Activated T-helper 17 cell treated with anti-CD3 and anti-CD28 coated beads, Interleukin-2, amount 50 U/mL, for 72 hours (primary cell): ENCODE measurements around the gene LYSMD3. TPM values are rescaled to one million over a fixed set of nuclear protein-coding genes. Genes with fewer than 3 reads are reported as not detected.

Experiments
- ATAC-seq: fragments of 150-1000 bp; cut with Tn5 transposase; replicated peaks from 2 replicates; pipeline ENCODE4 v1.10.0; 2021; ENCODE audit warnings: mild to moderate bottlenecking, moderate library complexity
- H3K27ac Mint-ChIP-seq: one replicate; pipeline ENCODE4 v1.8.0; 2022; ENCODE audit warnings: mixed read lengths
- H3K27me3 Mint-ChIP-seq: one replicate; pipeline ENCODE4 v1.8.0; 2022; ENCODE audit warnings: mixed read lengths
- H3K36me3 Mint-ChIP-seq: one replicate; pipeline ENCODE4 v1.8.0; 2022; ENCODE audit warnings: low read depth, mild to moderate bottlenecking, mixed read lengths
- H3K4me1 Mint-ChIP-seq: one replicate; pipeline ENCODE4 v1.8.0; 2022; ENCODE audit warnings: mixed read lengths
- H3K4me3 Mint-ChIP-seq: one replicate; pipeline ENCODE4 v1.8.0; 2022; ENCODE audit warnings: mild to moderate bottlenecking, mixed read lengths
- H3K9me3 Mint-ChIP-seq: one replicate; pipeline ENCODE4 v1.8.0; 2022; ENCODE audit warnings: mixed read lengths
- total RNA-seq, 2 donors: library from RNA; stranded (reverse); gene quantifications; one replicate each; pipeline ENCODE4 v1.2.3, GENCODE V29; 2022

The LYSMD3 gene
- total RNA-seq, 2 donors from 2014 or later, result 17.0 to 23.5 TPM

GRCh38 chr5:90530736-90531487 is 1.5 kb upstream of the LYSMD3 start:
- peaks cover 24% of the 10 kb centered on the region for H3K27me3 Mint-ChIP-seq
- no peak for ATAC-seq
- H3K27ac Mint-ChIP-seq, result no peak overlapping the region
- H3K36me3 Mint-ChIP-seq, result peaks cover 26% of the 10 kb centered on the region
- H3K4me1 Mint-ChIP-seq, result peaks cover 16% of the 10 kb centered on the region
- no peaks in the 10 kb centered on the region for H3K9me3 Mint-ChIP-seq
- H3K4me3 Mint-ChIP-seq, result peak overlapping the region; percentile 99

GRCh38 chr5:90529939-90530677 is 724 bp upstream of the LYSMD3 start:
- H3K4me1 Mint-ChIP-seq, result peaks cover 16% of the 10 kb centered on the region
- peak overlapping the region; percentile 98 for H3K27ac Mint-ChIP-seq
- H3K36me3 Mint-ChIP-seq, result peaks cover 34% of the 10 kb centered on the region
- H3K4me3 Mint-ChIP-seq, result peak overlapping the region; percentile 99
- ATAC-seq, result peak; percentile 64
- H3K27me3 Mint-ChIP-seq, result peaks cover 18% of the 10 kb centered on the region
- no peaks in the 10 kb centered on the region for H3K9me3 Mint-ChIP-seq

- Mint-ChIP-seq H3K4me3 (peak overlapping the region; percentile 99), H3K9me3 (no peaks in the 10 kb centered on the region), H3K27me3 (peaks cover 8% of the 10 kb centered on the region), H3K36me3 (peaks cover 48% of the 10 kb centered on the region), H3K27ac (peak overlapping the region; percentile 98), H3K4me1 (peaks cover 16% of the 10 kb centered on the region)
- peak; percentile 28 for ATAC-seq
Observed at GRCh38 chr5:90528601-90529193, 687 bp downstream of the LYSMD3 start.

GRCh38 chr5:90519081-90519480 is 10.3 kb downstream of the LYSMD3 start:
- Mint-ChIP-seq H3K4me3 (no peak overlapping the region), H3K27me3 (no peaks in the 10 kb centered on the region), H3K36me3 (peaks cover 91% of the 10 kb centered on the region), H3K4me1 (peaks cover 5% of the 10 kb centered on the region), H3K27ac (no peak overlapping the region), H3K9me3 (no peaks in the 10 kb centered on the region)
- no peak for ATAC-seq

- H3K27me3 Mint-ChIP-seq, result no peaks in the 10 kb centered on the region
- no peak overlapping the region for H3K4me3 Mint-ChIP-seq
- peaks cover 5% of the 10 kb centered on the region for H3K4me1 Mint-ChIP-seq
- no peaks in the 10 kb centered on the region for H3K9me3 Mint-ChIP-seq
- H3K27ac Mint-ChIP-seq, result no peak overlapping the region
- ATAC-seq, result no peak
- peaks cover 87% of the 10 kb centered on the region for H3K36me3 Mint-ChIP-seq
Observed at GRCh38 chr5:90518661-90519060, 10.7 kb downstream of the LYSMD3 start.

- Mint-ChIP-seq H3K4me3 (no peak overlapping the region), H3K4me1 (no peaks in the 10 kb centered on the region), H3K27ac (no peak overlapping the region), H3K36me3 (peaks cover 46% of the 10 kb centered on the region), H3K9me3 (no peaks in the 10 kb centered on the region), H3K27me3 (no peaks in the 10 kb centered on the region)
- no peak for ATAC-seq
Observed at GRCh38 chr5:90514520-90514919, 14.9 kb downstream of the LYSMD3 start.

GRCh38 chr5:90510438-90510837 is 18.9 kb downstream of the LYSMD3 start:
- Mint-ChIP-seq H3K27ac (no peak overlapping the region), H3K36me3 (peaks cover 12% of the 10 kb centered on the region), H3K4me3 (no peak overlapping the region), H3K9me3 (no peaks in the 10 kb centered on the region), H3K4me1 (no peaks in the 10 kb centered on the region), H3K27me3 (no peaks in the 10 kb centered on the region)
- no peak for ATAC-seq

- Mint-ChIP-seq H3K27me3 (no peaks in the 10 kb centered on the region), H3K4me3 (no peak overlapping the region), H3K9me3 (no peaks in the 10 kb centered on the region), H3K27ac (no peak overlapping the region), H3K36me3 (no peaks in the 10 kb centered on the region), H3K4me1 (no peaks in the 10 kb centered on the region)
- ATAC-seq, result no peak
Observed at GRCh38 chr5:90506221-90506620, 23.2 kb downstream of the LYSMD3 start.

- Mint-ChIP-seq H3K36me3 (no peaks in the 10 kb centered on the region), H3K4me1 (no peaks in the 10 kb centered on the region), H3K9me3 (no peaks in the 10 kb centered on the region), H3K27me3 (no peaks in the 10 kb centered on the region), H3K4me3 (no peak overlapping the region), H3K27ac (no peak overlapping the region)
- no peak for ATAC-seq
Observed at GRCh38 chr5:90504743-90505142, 24.6 kb downstream of the LYSMD3 start.

- H3K4me3 Mint-ChIP-seq, result no peak overlapping the region
- no peak overlapping the region for H3K27ac Mint-ChIP-seq
- peaks cover 5% of the 10 kb centered on the region for H3K27me3 Mint-ChIP-seq
- no peak for ATAC-seq
- no peaks in the 10 kb centered on the region for H3K9me3 Mint-ChIP-seq
- H3K36me3 Mint-ChIP-seq, result no peaks in the 10 kb centered on the region
- H3K4me1 Mint-ChIP-seq, result peaks cover 4% of the 10 kb centered on the region
Observed at GRCh38 chr5:90503596-90503995, 25.8 kb downstream of the LYSMD3 start.

GRCh38 chr5:90495146-90495545 is 34.2 kb downstream of the LYSMD3 start:
- Mint-ChIP-seq H3K36me3 (peaks cover 4% of the 10 kb centered on the region), H3K27me3 (peaks cover 5% of the 10 kb centered on the region), H3K27ac (no peak overlapping the region), H3K4me3 (no peak overlapping the region), H3K4me1 (peaks cover 4% of the 10 kb centered on the region), H3K9me3 (no peaks in the 10 kb centered on the region)
- ATAC-seq, result no peak

GRCh38 chr5:90494043-90494442 is 35.3 kb downstream of the LYSMD3 start:
- peaks cover 1% of the 10 kb centered on the region for H3K27me3 Mint-ChIP-seq
- no peak for ATAC-seq

GRCh38 chr5:90488791-90489190 is 40.6 kb downstream of the LYSMD3 start:
- no peak overlapping the region for H3K27ac Mint-ChIP-seq
- no peaks in the 10 kb centered on the region for H3K36me3 Mint-ChIP-seq
- no peak overlapping the region for H3K4me3 Mint-ChIP-seq
- no peaks in the 10 kb centered on the region for H3K4me1 Mint-ChIP-seq
- H3K9me3 Mint-ChIP-seq, result no peaks in the 10 kb centered on the region
- no peaks in the 10 kb centered on the region for H3K27me3 Mint-ChIP-seq
- no peak for ATAC-seq

More at GRCh38 chr5:90494043-90494442, 35.3 kb downstream of the LYSMD3 start:
- Mint-ChIP-seq H3K27ac (no peak overlapping the region), H3K4me1 (peaks cover under 1% of the 10 kb centered on the region), H3K4me3 (no peak overlapping the region), H3K36me3 (peaks cover 4% of the 10 kb centered on the region), H3K9me3 (no peaks in the 10 kb centered on the region)

GRCh38 chr5:90484540-90484939 is 44.8 kb downstream of the LYSMD3 start:
- no peak for ATAC-seq
- no peak overlapping the region for H3K27ac Mint-ChIP-seq

GRCh38 chr5:90483206-90483605 is 46.2 kb downstream of the LYSMD3 start:
- ATAC-seq, result no peak
- no peaks in the 10 kb centered on the region for H3K36me3 Mint-ChIP-seq
- no peak overlapping the region for H3K27ac Mint-ChIP-seq
- no peaks in the 10 kb centered on the region for H3K9me3 Mint-ChIP-seq
- no peaks in the 10 kb centered on the region for H3K27me3 Mint-ChIP-seq
- H3K4me3 Mint-ChIP-seq, result no peak overlapping the region
- no peaks in the 10 kb centered on the region for H3K4me1 Mint-ChIP-seq

More at GRCh38 chr5:90484540-90484939, 44.8 kb downstream of the LYSMD3 start:
- H3K4me1 Mint-ChIP-seq, result no peaks in the 10 kb centered on the region
- no peak overlapping the region for H3K4me3 Mint-ChIP-seq
- no peaks in the 10 kb centered on the region for H3K36me3 Mint-ChIP-seq
- no peaks in the 10 kb centered on the region for H3K27me3 Mint-ChIP-seq
- no peaks in the 10 kb centered on the region for H3K9me3 Mint-ChIP-seq
